Karpas-422 (cell line): ENCODE data around the gene GVQW3. TPM values are rescaled to one million over a fixed set of nuclear protein-coding genes. Genes with fewer than 3 reads are reported as not detected.

ENCODE experiments used
- DNase-seq: peaks from one replicate; pipeline ENCODE4 v3.0.0-alpha.2; 2015
- H2AFZ ChIP-seq: fragments of 200-600 bp; sonication (generic); 2 replicates; pipeline ENCODE4 v1.6.1; 2014; ENCODE audit warnings: antibody characterized with exemption, low read length, mixed read lengths
- H3K27ac ChIP-seq: fragments of 200-600 bp; sonication (generic); 2 replicates; pipeline ENCODE4 v1.5.1; 2014; ENCODE audit warnings: mild to moderate bottlenecking, low read length, moderate library complexity
- H3K27me3 ChIP-seq: fragments of 200-600 bp; sonication (generic); 2 replicates; pipeline ENCODE4 v1.6.1; 2014; ENCODE audit warnings: low read length, mixed read lengths
- H3K36me3 ChIP-seq: fragments of 200-600 bp; sonication (generic); 2 replicates; pipeline ENCODE4 v1.6.1; 2014; ENCODE audit warnings: low read length, mixed read lengths; ENCODE audit not compliant: insufficient read depth
- H3K4me1 ChIP-seq: fragments of 200-600 bp; sonication (generic); 2 replicates; pipeline ENCODE4 v1.6.1; 2014; ENCODE audit warnings: mild to moderate bottlenecking, low read length, mixed read lengths
- H3K4me2 ChIP-seq: fragments of 200-600 bp; sonication (generic); 2 replicates; pipeline ENCODE4 v1.6.1; 2014; ENCODE audit warnings: low read length, low read depth, mild to moderate bottlenecking; ENCODE audit not compliant: poor library complexity, severe bottlenecking
- H3K4me3 ChIP-seq: fragments of 200-600 bp; sonication (generic); 2 replicates; pipeline ENCODE4 v1.5.1; 2014; ENCODE audit warnings: mild to moderate bottlenecking, antibody characterized with exemption, low read length, mixed read lengths
- H3K79me2 ChIP-seq: fragments of 200-600 bp; sonication (generic); 2 replicates; pipeline ENCODE4 v1.6.1; 2014; ENCODE audit warnings: mild to moderate bottlenecking, low read length, mixed read lengths
- H3K9ac ChIP-seq: fragments of 200-600 bp; sonication (generic); 2 replicates; pipeline ENCODE4 v1.6.0; 2014; ENCODE audit warnings: low read length
- H3K9me2 ChIP-seq: fragments of 200-600 bp; sonication (generic), shearing (Covaris generic); replicated peaks from 2 replicates; pipeline ENCODE4 v1.6.0; 2014; ENCODE audit warnings: mild to moderate bottlenecking, low read length, moderate library complexity; ENCODE audit not compliant: insufficient read depth
- H3K9me3 ChIP-seq: fragments of 300-700, 200-600 bp; sonication (generic); 2 replicates; pipeline ENCODE4 v1.6.1; 2014; ENCODE audit warnings: low read length, mixed read lengths
- H4K20me1 ChIP-seq: fragments of 200-600 bp; sonication (generic); 2 replicates; pipeline ENCODE4 v1.6.1; 2014; ENCODE audit warnings: mild to moderate bottlenecking, antibody characterized with exemption, low read length, low read depth; ENCODE audit not compliant: insufficient read depth
- total RNA-seq: library from RNA; depleted of rRNA; stranded (reverse); fragments of >200 nt; shearing (Covaris generic); gene quantifications from 2 replicates; pipeline ENCODE4 v1.2.3, GENCODE V29; 2014; ENCODE audit warnings: low replicate concordance

GVQW3 gene
- total RNA-seq, 1 experiment from 2014 or later: 18.5 TPM

GRCh38 chr11:76371170-76371569, 10.0 kb upstream of the GVQW3 start:
- Histone ChIP-seq H3K36me3 (no peaks in the 10 kb centered on the region), H3K4me3 (no peak overlapping the region), H3K9me3 (no peaks in the 10 kb centered on the region), H3K27me3 (no peaks in the 10 kb centered on the region), H3K79me2 (peaks cover 98% of the 10 kb centered on the region), H3K9me2 (no peaks in the 10 kb centered on the region), H3K27ac (no peak overlapping the region), H3K4me1 (peaks cover 62% of the 10 kb centered on the region), H4K20me1 (0 out of 2 replicates have a peak, but pooled peaks cover 5% of the 10 kb centered on the region), H3K4me2 (no peak overlapping the region), H3K9ac (no peak overlapping the region), H2AFZ (no peak overlapping the region)
- no peak for DNase-seq

GRCh38 chr11:76376746-76377558, 4.2 kb upstream of the GVQW3 start:
- H3K27ac ChIP-seq: peak overlapping the region; percentile 20
- H3K4me2 ChIP-seq: peak overlapping the region; percentile 90
- H3K79me2 ChIP-seq: peaks cover 91% of the 10 kb centered on the region

GRCh38 chr11:76379807-76380158, 1.3 kb upstream of the GVQW3 start:
- H3K4me1 ChIP-seq: peaks cover 66% of the 10 kb centered on the region
- peak overlapping the region; percentile 90 for H3K4me2 ChIP-seq

More at GRCh38 chr11:76376746-76377558, 4.2 kb upstream of the GVQW3 start:
- DNase-seq: peak; percentile 53
- H2AFZ ChIP-seq: no peak overlapping the region
- no peaks in the 10 kb centered on the region for H3K9me3 ChIP-seq
- H3K27me3 ChIP-seq: no peaks in the 10 kb centered on the region
- peak overlapping the region; percentile 37 for H3K9ac ChIP-seq
- H3K9me2 ChIP-seq: no peaks in the 10 kb centered on the region
- H3K4me1 ChIP-seq: peaks cover 65% of the 10 kb centered on the region
- H3K4me3 ChIP-seq: peak overlapping the region; percentile 17; the same call in 1 of the 2 replicates
- H3K36me3 ChIP-seq: no peaks in the 10 kb centered on the region
- H4K20me1 ChIP-seq: peaks cover 16% of the 10 kb centered on the region; the same call in 1 of the 2 replicates

GRCh38 chr11:76380159-76380976, 755 bp upstream of the GVQW3 start:
- DNase-seq: peak; percentile 69
- Histone ChIP-seq H3K79me2 (peaks cover 64% of the 10 kb centered on the region), H3K36me3 (no peaks in the 10 kb centered on the region), H4K20me1 (peaks cover 16% of the 10 kb centered on the region; the same call in 1 of the 2 replicates), H2AFZ (no peak overlapping the region), H3K9ac (peak overlapping the region; percentile 89), H3K27ac (peak overlapping the region; percentile 62), H3K4me2 (peak overlapping the region; percentile 90), H3K27me3 (no peaks in the 10 kb centered on the region), H3K9me3 (no peaks in the 10 kb centered on the region), H3K9me2 (no peaks in the 10 kb centered on the region), H3K4me1 (peaks cover 60% of the 10 kb centered on the region), H3K4me3 (peak overlapping the region; percentile 84)

More at GRCh38 chr11:76379807-76380158, 1.3 kb upstream of the GVQW3 start:
- Histone ChIP-seq H3K9me2 (no peaks in the 10 kb centered on the region), H3K36me3 (no peaks in the 10 kb centered on the region), H3K27ac (peak overlapping the region; percentile 62; the same call in 1 of the 2 replicates), H4K20me1 (peaks cover 16% of the 10 kb centered on the region; the same call in 1 of the 2 replicates), H3K27me3 (no peaks in the 10 kb centered on the region), H2AFZ (no peak overlapping the region), H3K4me3 (peak overlapping the region; percentile 84), H3K79me2 (peaks cover 70% of the 10 kb centered on the region), H3K9me3 (no peaks in the 10 kb centered on the region), H3K9ac (peak overlapping the region; percentile 89)
- DNase-seq: peak; percentile 49

- DNase-seq: no peak
- Histone ChIP-seq H3K36me3 (no peaks in the 10 kb centered on the region), H3K4me1 (peaks cover 42% of the 10 kb centered on the region), H3K9me3 (no peaks in the 10 kb centered on the region), H3K4me2 (peak overlapping the region; percentile 90), H4K20me1 (peaks cover 16% of the 10 kb centered on the region; the same call in 1 of the 2 replicates), H3K27ac (no peak overlapping the region), H3K27me3 (no peaks in the 10 kb centered on the region), H2AFZ (no peak overlapping the region), H3K9me2 (no peaks in the 10 kb centered on the region), H3K79me2 (peaks cover 46% of the 10 kb centered on the region), H3K4me3 (peak overlapping the region; percentile 78), H3K9ac (peak overlapping the region; percentile 84)
Observed at GRCh38 chr11:76382209-76382608, 1.1 kb downstream of the GVQW3 start.

- Histone ChIP-seq H4K20me1 (no peaks in the 10 kb centered on the region; the same call in 1 of the 2 replicates), H3K27me3 (no peaks in the 10 kb centered on the region), H3K27ac (no peak overlapping the region), H3K79me2 (peaks cover 12% of the 10 kb centered on the region), H3K9me2 (no peaks in the 10 kb centered on the region), H3K4me2 (no peak overlapping the region), H3K4me1 (peaks cover 19% of the 10 kb centered on the region), H3K4me3 (no peak overlapping the region), H3K9me3 (no peaks in the 10 kb centered on the region), H3K9ac (no peak overlapping the region), H3K36me3 (no peaks in the 10 kb centered on the region), H2AFZ (no peak overlapping the region)
- DNase-seq: no peak
Observed at GRCh38 chr11:76385903-76386302, 4.8 kb downstream of the GVQW3 start.

- no peak overlapping the region for H3K9ac ChIP-seq
- no peaks in the 10 kb centered on the region for H3K9me2 ChIP-seq
- H3K4me1 ChIP-seq: 0 out of 2 replicates have a peak, but pooled peaks cover 4% of the 10 kb centered on the region
- no peak overlapping the region for H3K4me3 ChIP-seq
- no peaks in the 10 kb centered on the region for H3K27me3 ChIP-seq
- no peaks in the 10 kb centered on the region for H3K9me3 ChIP-seq
- DNase-seq: no peak
- no peak overlapping the region for H3K4me2 ChIP-seq
- H3K27ac ChIP-seq: no peak overlapping the region
- H3K36me3 ChIP-seq: no peaks in the 10 kb centered on the region
- H2AFZ ChIP-seq: no peak overlapping the region
- no peaks in the 10 kb centered on the region for H3K79me2 ChIP-seq
- H4K20me1 ChIP-seq: no peaks in the 10 kb centered on the region
Observed at GRCh38 chr11:76388408-76388807, 7.3 kb downstream of the GVQW3 start.

GRCh38 chr11:76391021-76391420, 9.9 kb downstream of the GVQW3 start:
- Histone ChIP-seq H3K9me3 (no peaks in the 10 kb centered on the region), H3K4me2 (no peak overlapping the region), H3K4me1 (0 out of 2 replicates have a peak, but pooled peaks cover 4% of the 10 kb centered on the region), H3K9me2 (no peaks in the 10 kb centered on the region), H2AFZ (no peak overlapping the region), H3K27me3 (0 out of 2 replicates have a peak, but pooled peaks cover 2% of the 10 kb centered on the region), H4K20me1 (no peaks in the 10 kb centered on the region), H3K36me3 (no peaks in the 10 kb centered on the region), H3K4me3 (no peak overlapping the region), H3K27ac (no peak overlapping the region), H3K79me2 (no peaks in the 10 kb centered on the region), H3K9ac (no peak overlapping the region)
- DNase-seq: no peak
